ENCODE data around the gene HLA-C.
A peak's percentile ranks its signal among the peaks of the same experiment; 100 is the strongest.

The HLA-C gene

DNA sequence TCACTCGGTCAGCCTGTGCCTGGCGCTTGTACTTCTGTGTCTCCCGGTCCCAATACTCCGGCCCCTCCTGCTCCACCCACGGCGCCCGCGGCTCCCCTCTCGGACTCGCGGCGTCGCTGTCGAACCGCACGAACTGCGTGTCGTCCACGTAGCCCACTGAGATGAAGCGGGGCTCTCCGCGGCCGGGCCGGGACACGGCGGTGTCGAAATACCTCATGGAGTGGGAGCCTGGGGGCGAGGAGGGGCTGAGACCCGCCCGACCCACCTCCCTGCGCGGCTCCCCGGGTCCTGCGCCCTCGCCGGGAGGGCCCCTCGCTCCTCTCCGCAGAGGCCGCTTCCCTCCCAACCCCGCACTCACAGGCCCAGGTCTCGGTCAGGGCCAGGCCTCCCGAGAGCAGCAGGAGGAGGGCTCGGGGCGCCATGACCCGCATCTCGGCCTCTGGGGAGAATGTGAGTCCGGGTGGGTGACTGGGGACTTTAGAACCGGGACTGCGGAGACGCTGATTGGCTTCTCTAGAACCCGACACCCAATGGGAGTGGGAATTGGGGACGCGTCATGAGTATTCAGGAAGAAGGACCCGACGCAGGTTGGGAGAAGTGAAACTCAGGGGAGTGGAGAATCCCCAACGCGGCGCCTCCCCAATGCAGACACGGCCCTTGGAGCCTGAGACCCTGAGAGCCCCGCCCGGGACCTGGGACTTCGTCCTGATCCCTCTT is at the start of gene HLA-C:
HLA-C (minus strand) TSS at position 452 of the 717 bp plus-strand sequence; CDS start at position 431, 21 bp downstream.
- Mint-ChIP-seq H3K27me3 (no peaks in the 10 kb centered on the region), H3K36me3 (ENCODE audit: insufficient read depth) (peaks cover 64% of the 10 kb centered on the region), H3K4me1 (peaks cover 76% of the 10 kb centered on the region), H3K4me3 (peak within 1 kb of the TSS; percentile 97), H3K9me3 (no peaks in the 10 kb centered on the region), H3K27ac (ENCODE audit: low read depth) (peak within 1 kb of the TSS; percentile 100)
- DNase-seq (ENCODE audit: low spot score in 2 of 2) (peak; percentile 85 to 95), ATAC-seq (replicated peaks; ENCODE audit: extremely low read depth, poor library complexity, severe bottlenecking) (peak; percentile 82)

DNA sequence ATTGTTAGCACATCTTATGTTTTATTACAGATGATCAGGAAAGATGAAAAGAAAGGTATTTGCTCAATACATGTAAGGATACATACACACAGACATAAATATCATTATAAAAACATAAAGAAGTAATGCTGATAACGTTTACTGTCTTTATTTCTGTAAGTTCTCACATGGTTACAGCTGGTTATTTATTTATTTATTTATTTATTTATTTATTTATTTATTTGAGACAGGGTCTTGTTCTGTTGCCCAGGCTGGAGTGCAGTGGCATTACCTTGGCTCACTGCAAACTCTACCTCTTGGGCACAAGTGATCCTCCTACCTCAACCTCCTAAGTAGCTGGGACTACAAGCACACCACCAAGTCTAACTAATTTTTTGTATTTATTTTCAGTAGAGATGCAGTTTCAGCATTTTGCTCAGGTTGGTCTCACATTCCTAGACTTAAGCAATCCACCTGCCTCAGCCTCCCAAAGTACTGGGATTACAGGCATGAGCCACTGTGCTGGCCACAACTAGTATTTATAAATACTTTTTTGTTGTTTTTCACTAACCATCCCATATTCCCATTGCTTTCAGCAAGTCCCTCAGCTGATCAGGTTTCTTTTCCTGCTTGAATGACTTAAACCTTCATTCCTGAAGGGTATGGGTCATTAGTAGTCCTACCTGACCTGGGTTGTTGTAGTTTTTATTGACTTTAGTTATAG is 49.3 kb upstream of the HLA-C start:
- ATAC-seq (replicated peaks; ENCODE audit: extremely low read depth, poor library complexity, severe bottlenecking) = no peak
- Mint-ChIP-seq H3K4me1 (no peaks in the 10 kb centered on the region), H3K27me3 (peaks cover 65% of the 10 kb centered on the region)

DNA sequence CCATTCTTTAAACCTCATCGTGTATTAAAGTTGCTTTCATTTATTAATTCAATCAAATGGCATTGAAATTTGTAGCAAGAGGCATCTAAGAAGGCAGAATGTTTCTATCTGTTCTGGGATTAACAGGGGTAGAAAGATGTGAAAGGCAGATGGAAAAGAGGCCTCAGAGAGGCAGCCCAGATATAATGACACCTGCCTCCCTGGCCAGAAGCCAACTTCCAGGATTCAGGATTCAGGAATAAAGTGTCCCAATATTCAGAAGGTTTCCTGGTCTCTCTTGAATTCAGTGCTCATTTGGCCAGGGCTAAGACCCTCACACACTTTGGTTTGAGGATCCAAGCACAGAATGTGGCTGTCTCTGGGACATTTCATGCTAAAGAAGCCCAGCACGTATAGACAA is 45.1 kb upstream of the HLA-C start:
- no peaks in the 10 kb centered on the region for H3K4me1 Mint-ChIP-seq
- H3K27me3 Mint-ChIP-seq = peaks cover 42% of the 10 kb centered on the region
- no peak for DNase-seq (ENCODE audit: low spot score in 2 of 2)
- H3K4me3 Mint-ChIP-seq = no peak overlapping the region
- no peak overlapping the region for H3K27ac Mint-ChIP-seq (ENCODE audit: low read depth)
- peaks cover 2% of the 10 kb centered on the region for H3K36me3 Mint-ChIP-seq (ENCODE audit: insufficient read depth)
- ATAC-seq (replicated peaks; ENCODE audit: extremely low read depth, poor library complexity, severe bottlenecking) = no peak
- no peaks in the 10 kb centered on the region for H3K9me3 Mint-ChIP-seq

More for the DNA sequence above, 49.3 kb upstream of the HLA-C start:
- no peak for DNase-seq (ENCODE audit: low spot score in 2 of 2)
- no peak overlapping the region for H3K4me3 Mint-ChIP-seq
- H3K36me3 Mint-ChIP-seq (ENCODE audit: insufficient read depth) = peaks cover 2% of the 10 kb centered on the region
- peaks cover 4% of the 10 kb centered on the region for H3K9me3 Mint-ChIP-seq
- no peak overlapping the region for H3K27ac Mint-ChIP-seq (ENCODE audit: low read depth)

DNA sequence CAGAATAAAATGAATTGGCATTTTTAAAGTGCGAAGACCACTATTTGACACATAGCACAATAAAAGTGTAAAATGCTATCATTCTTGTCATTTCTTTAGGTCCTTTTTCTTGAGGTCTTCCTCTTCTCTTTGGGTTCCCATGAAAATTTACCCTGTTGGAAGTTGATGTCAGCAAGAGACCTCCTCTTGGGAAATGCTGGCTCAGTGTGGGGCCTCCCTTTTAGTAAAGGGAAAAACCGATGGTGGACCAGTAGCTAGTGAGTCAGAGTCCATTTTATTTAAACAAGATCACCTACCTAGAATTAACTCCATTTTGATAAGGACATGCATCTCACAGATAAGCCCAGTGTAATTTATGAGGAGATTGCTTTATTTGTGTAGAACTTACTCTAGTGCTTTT is 37.7 kb upstream of the HLA-C start:
- peaks cover 6% of the 10 kb centered on the region for H3K4me1 Mint-ChIP-seq
- peaks cover 24% of the 10 kb centered on the region for H3K27me3 Mint-ChIP-seq
- H3K36me3 Mint-ChIP-seq (ENCODE audit: insufficient read depth) = no peaks in the 10 kb centered on the region
- ATAC-seq (replicated peaks; ENCODE audit: extremely low read depth, poor library complexity, severe bottlenecking) (no peak), DNase-seq (ENCODE audit: low spot score in 2 of 2) (no peak)
- no peaks in the 10 kb centered on the region for H3K9me3 Mint-ChIP-seq
- peak overlapping the region; percentile 83 for H3K4me3 Mint-ChIP-seq
- H3K27ac Mint-ChIP-seq (ENCODE audit: low read depth) = no peak overlapping the region

DNA sequence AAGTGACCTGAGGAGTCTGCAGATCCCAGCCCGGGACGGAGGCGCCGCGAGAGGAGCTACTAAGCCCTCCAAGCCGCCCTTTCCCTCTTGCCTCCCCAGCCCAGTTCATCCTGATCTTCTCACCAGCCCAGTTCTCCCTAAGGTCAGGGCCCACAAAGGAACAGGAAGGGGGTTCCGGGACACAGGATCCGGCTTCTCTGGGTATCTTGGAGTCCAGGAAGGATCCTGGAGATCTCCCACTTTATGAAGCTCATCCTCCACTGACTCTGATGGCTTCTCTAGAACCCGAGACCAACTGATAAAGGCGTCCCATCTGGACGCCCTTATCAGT is 36.9 kb upstream of the HLA-C start:
- H3K4me3 Mint-ChIP-seq = peak overlapping the region; percentile 83
- no peaks in the 10 kb centered on the region for H3K36me3 Mint-ChIP-seq (ENCODE audit: insufficient read depth)
- H3K4me1 Mint-ChIP-seq = peaks cover 6% of the 10 kb centered on the region
- no peaks in the 10 kb centered on the region for H3K9me3 Mint-ChIP-seq
- no peak for DNase-seq (ENCODE audit: low spot score in 2 of 2)
- H3K27ac Mint-ChIP-seq (ENCODE audit: low read depth) = no peak overlapping the region
- peaks cover 24% of the 10 kb centered on the region for H3K27me3 Mint-ChIP-seq
- ATAC-seq (replicated peaks; ENCODE audit: extremely low read depth, poor library complexity, severe bottlenecking) = no peak

DNA sequence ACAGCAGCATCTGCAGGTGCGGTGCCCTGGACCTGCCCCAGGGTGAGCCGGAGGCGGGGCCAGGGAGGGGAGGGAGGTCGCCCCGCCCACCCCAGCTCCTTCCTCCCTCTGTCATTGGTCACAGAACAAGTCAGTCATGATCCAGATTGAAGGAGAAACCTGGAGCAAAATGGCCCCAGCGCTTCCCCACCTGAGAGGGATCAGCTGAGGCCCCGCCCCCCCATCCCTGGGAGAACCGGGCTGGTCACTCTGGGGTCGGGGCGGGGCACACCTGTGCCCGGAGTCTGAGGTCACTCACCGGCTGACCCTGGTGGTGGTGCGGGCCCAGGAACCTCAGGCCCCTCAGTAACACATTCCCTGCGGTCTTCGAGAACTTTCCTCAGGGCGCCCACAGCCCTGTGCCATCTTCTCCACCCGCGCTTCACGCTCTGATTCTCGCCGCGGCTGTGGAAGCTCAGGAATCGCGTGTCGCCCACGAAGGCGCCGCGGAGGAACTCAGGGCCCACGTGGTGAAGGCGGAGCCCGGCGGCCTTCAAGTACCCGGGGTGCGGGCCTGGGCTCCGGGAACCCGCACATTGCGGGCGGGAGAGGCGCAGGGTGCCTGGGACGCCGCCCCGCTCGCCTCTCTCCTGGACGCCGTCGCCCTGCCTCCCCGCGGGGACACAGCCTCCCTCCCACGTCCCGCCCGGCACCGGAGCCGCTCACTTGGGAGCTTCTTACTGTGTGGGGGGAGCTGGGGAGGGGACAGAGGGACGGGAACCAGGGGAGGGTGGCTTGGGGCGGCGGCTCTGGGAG is 36.4 kb upstream of the HLA-C start:
- Mint-ChIP-seq H3K9me3 (no peaks in the 10 kb centered on the region), H3K4me1 (peaks cover 6% of the 10 kb centered on the region), H3K36me3 (ENCODE audit: insufficient read depth) (peaks cover 1% of the 10 kb centered on the region), H3K27ac (ENCODE audit: low read depth) (peak overlapping the region; percentile 65), H3K27me3 (peaks cover 25% of the 10 kb centered on the region), H3K4me3 (peak overlapping the region; percentile 83)
- DNase-seq (ENCODE audit: low spot score in 2 of 2) (peak; percentile 39 to 57), ATAC-seq (replicated peaks; ENCODE audit: extremely low read depth, poor library complexity, severe bottlenecking) (peak; percentile 85)

DNA sequence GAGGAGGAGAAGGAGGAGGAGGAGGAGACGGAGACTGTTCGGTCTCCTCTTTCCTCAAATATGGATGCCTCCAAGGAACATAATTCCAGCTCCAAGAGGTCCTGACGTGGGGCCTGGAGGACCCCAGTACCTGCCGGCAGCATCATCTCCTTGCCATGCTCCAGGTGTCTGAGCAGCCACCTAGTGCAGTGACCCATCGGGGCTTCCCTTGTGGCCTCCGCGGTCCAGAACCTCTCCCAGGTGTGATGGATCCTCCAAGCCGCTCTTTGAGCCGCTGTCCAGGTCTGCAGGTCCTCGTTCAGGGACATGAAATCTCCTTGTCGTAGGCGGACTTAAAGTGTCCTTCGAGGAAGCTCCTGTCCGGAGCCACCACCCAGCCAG is 35.8 kb upstream of the HLA-C start:
- Mint-ChIP-seq H3K27ac (ENCODE audit: low read depth) (no peak overlapping the region), H3K9me3 (no peaks in the 10 kb centered on the region), H3K27me3 (peaks cover 29% of the 10 kb centered on the region), H3K4me1 (peaks cover 6% of the 10 kb centered on the region), H3K36me3 (ENCODE audit: insufficient read depth) (peaks cover 1% of the 10 kb centered on the region), H3K4me3 (peak overlapping the region; percentile 83)
- ATAC-seq (replicated peaks; ENCODE audit: extremely low read depth, poor library complexity, severe bottlenecking) (no peak), DNase-seq (ENCODE audit: low spot score in 2 of 2) (no peak)

DNA sequence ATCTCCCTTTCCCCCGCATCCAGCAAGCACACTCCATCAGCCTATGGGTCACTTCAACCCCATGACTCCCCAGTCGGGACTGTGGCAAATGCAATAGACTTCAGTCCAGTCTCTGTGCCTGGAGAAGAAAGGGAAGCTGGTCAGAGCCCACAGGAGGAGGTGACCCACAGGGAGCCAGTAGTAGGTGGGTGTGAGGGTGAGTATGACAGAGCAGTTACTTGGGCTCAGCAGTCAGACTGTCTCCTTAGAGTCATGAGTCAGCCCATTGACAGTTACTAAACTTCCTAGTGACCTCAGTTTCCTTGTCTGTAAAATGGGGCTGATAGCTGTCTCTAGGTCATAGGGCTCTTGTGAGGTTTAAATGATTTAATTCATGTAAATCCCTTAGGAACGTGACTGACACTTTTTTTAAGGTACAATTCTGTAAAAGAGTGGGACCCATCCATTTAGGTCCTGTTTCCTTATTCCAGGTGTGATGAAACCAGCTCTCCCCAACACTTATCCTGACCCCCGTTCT is 33.9 kb upstream of the HLA-C start:
- H3K9me3 Mint-ChIP-seq = no peaks in the 10 kb centered on the region
- DNase-seq (ENCODE audit: low spot score in 2 of 2) (no peak), ATAC-seq (replicated peaks; ENCODE audit: extremely low read depth, poor library complexity, severe bottlenecking) (no peak)
- H3K36me3 Mint-ChIP-seq (ENCODE audit: insufficient read depth) = peaks cover 1% of the 10 kb centered on the region
- no peak overlapping the region for H3K27ac Mint-ChIP-seq (ENCODE audit: low read depth)
- H3K4me3 Mint-ChIP-seq = no peak overlapping the region
- H3K27me3 Mint-ChIP-seq = peaks cover 32% of the 10 kb centered on the region
- H3K4me1 Mint-ChIP-seq = peaks cover 6% of the 10 kb centered on the region

DNA sequence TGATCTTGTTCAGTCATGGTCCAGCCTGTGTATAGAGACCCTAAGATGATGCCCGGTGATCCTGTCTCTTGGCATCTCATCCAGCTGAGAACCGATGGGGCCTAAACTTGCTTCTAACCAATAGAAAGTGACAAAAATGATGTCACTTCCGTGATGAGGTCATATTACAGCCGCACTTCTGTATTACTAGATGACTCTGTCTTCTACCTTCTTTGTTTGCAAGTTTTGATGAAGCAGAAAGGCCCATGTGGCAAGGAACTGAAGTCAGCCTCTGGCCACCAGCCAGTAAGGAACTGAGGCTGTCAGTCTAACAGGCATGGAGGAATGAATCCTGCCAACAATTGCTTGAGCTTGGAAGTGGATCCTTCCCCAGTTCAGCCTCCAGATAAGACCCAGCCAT is 32.8 kb upstream of the HLA-C start:
- Mint-ChIP-seq H3K27me3 (peaks cover 30% of the 10 kb centered on the region), H3K27ac (ENCODE audit: low read depth) (no peak overlapping the region), H3K4me1 (peaks cover 6% of the 10 kb centered on the region), H3K4me3 (no peak overlapping the region), H3K9me3 (no peaks in the 10 kb centered on the region), H3K36me3 (ENCODE audit: insufficient read depth) (peaks cover 1% of the 10 kb centered on the region)
- ATAC-seq (replicated peaks; ENCODE audit: extremely low read depth, poor library complexity, severe bottlenecking) (no peak), DNase-seq (ENCODE audit: low spot score in 2 of 2) (no peak)

DNA sequence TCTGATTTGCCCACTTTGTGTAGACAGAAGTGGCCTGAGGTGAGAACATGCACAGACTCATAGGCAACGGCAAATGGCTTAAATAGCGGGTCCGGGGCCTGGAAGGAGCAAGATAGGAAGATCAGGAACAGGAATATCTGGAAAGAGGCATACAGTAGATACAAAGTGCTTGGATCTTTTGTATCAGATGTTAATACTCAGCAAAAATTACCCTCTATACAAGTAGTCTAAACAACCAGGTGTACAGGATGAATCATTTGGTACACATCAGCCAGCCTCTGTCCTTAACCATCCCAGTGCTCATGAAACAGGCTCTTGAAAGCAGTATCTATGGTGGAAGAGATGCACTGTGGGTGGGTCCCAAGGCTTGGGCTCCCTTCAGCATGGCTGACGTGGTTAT is 28.9 kb upstream of the HLA-C start:
- H3K36me3 Mint-ChIP-seq (ENCODE audit: insufficient read depth) = peaks cover 1% of the 10 kb centered on the region
- no peak overlapping the region for H3K27ac Mint-ChIP-seq (ENCODE audit: low read depth)
- no peaks in the 10 kb centered on the region for H3K9me3 Mint-ChIP-seq
- no peak overlapping the region for H3K4me3 Mint-ChIP-seq
- peaks cover 38% of the 10 kb centered on the region for H3K27me3 Mint-ChIP-seq
- H3K4me1 Mint-ChIP-seq = no peaks in the 10 kb centered on the region
- ATAC-seq (replicated peaks; ENCODE audit: extremely low read depth, poor library complexity, severe bottlenecking) (no peak), DNase-seq (ENCODE audit: low spot score in 2 of 2) (no peak)

DNA sequence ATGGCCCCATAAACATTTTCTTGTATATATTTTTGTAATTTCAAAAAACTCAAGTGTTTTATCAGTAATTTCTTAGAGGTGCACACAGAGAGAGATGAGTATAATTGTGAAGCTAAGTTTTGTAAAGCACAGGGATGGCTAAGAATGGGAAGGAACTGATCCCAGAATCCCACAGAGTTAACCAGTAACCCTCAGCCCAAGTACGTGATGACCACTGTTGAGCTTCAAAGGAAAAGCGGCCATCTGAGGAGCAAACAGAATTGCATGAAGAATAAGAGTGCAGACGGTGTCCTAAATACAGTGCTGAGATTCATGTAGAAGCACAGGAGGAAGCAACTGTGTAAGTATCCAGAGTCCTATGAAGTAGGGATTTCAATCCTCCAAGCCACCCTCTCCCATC is 28.1 kb upstream of the HLA-C start:
- Mint-ChIP-seq H3K36me3 (ENCODE audit: insufficient read depth) (peaks cover 1% of the 10 kb centered on the region), H3K27me3 (peaks cover 44% of the 10 kb centered on the region), H3K4me1 (no peaks in the 10 kb centered on the region), H3K9me3 (no peaks in the 10 kb centered on the region), H3K4me3 (no peak overlapping the region), H3K27ac (ENCODE audit: low read depth) (no peak overlapping the region)
- DNase-seq (ENCODE audit: low spot score in 2 of 2) (no peak), ATAC-seq (replicated peaks; ENCODE audit: extremely low read depth, poor library complexity, severe bottlenecking) (no peak)

DNA sequence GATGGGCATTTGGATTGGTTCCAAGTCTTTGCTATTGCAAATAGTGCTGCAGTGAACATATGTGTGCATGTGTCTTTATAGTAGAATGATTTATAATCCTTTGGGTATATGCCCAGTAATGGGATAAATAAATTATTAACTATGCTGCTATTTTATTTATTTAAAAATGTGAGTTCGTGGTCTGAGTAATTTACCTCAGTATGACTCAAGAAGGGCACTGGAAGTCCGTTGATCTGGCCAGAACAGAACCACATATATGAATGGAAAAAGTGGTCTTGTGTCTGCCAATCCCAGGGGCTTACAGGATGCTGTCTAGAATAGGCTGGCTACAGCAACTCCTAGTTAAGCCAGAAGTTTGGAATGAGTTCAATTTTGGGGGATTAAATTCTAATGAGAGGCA is 27.6 kb upstream of the HLA-C start:
- ATAC-seq (replicated peaks; ENCODE audit: extremely low read depth, poor library complexity, severe bottlenecking) (no peak), DNase-seq (ENCODE audit: low spot score in 2 of 2) (no peak)
- H3K9me3 Mint-ChIP-seq = no peaks in the 10 kb centered on the region
- H3K27ac Mint-ChIP-seq (ENCODE audit: low read depth) = no peak overlapping the region
- peaks cover 1% of the 10 kb centered on the region for H3K36me3 Mint-ChIP-seq (ENCODE audit: insufficient read depth)
- peaks cover 48% of the 10 kb centered on the region for H3K27me3 Mint-ChIP-seq
- H3K4me3 Mint-ChIP-seq = no peak overlapping the region
- no peaks in the 10 kb centered on the region for H3K4me1 Mint-ChIP-seq
